Cardiac septum (tissue), 1 donor: ENCODE results near the gene C17orf78. TPM values are rescaled to one million over a fixed set of nuclear protein-coding genes. Genes with fewer than 3 reads are reported as not detected.
"Not testable (repeated sequence)": the region's sequence is repeated elsewhere in the genome, so short reads cannot be mapped to it uniquely, and the experiment has no call there.

ENCODE experiments used
- DNase-seq: peaks from one replicate; pipeline ENCODE4 v3.0.0-alpha.2; 2020; ENCODE audit warnings: low spot score
- intact Hi-C: fragments of 100-400 bp; cut with DNase I; formaldehyde crosslinking; loops from one replicate; pipeline ENCODE4 v1.14.0; 2022
- total RNA-seq: library from RNA; stranded (reverse); fragmentation: NEBNext Ultra II Directional; extraction: Animal tissue kit (Norgen Biotek cat#: 25700); gene quantifications from one replicate; pipeline ENCODE4 v1.2.1, GENCODE V29; 2021
- donor health status: DM: no; HTN: no; CAD: no.

C17orf78 gene
- total RNA-seq, 1 donor from 2014 or later: not detected

GRCh38 chr17:37384560-37385149, 8.9 kb downstream of the C17orf78 start:
- intact Hi-C loops: no loop called here
- DNase-seq: no peak

GRCh38 chr17:37385474-37385990, 9.7 kb downstream of the C17orf78 start:
- DNase-seq: no peak
- intact Hi-C loops: no loop called here

- no peak for DNase-seq
- intact Hi-C loops: no loop called here
Measured at GRCh38 chr17:37386462-37386861, 10.7 kb downstream of the C17orf78 start.

- DNase-seq: no peak
- intact Hi-C loops: no loop called here
Measured at GRCh38 chr17:37388266-37388665, 12.5 kb downstream of the C17orf78 start.

GRCh38 chr17:37389160-37389559, 13.4 kb downstream of the C17orf78 start:
- intact Hi-C loops: no loop called here
- DNase-seq: no peak

- DNase-seq: no peak
- intact Hi-C loops: no loop called here
Measured at GRCh38 chr17:37391146-37391545, 15.4 kb downstream of the C17orf78 start.

GRCh38 chr17:37392024-37392590, 16.3 kb downstream of the C17orf78 start:
- intact Hi-C loops: no loop called here

GRCh38 chr17:37393352-37393751, 17.6 kb downstream of the C17orf78 start:
- intact Hi-C loops: no loop called here
- no peak for DNase-seq

More at GRCh38 chr17:37392024-37392590, 16.3 kb downstream of the C17orf78 start:
- DNase-seq: no peak

- intact Hi-C loops: no loop called here
- no peak for DNase-seq
Measured at GRCh38 chr17:37399265-37399803, 23.5 kb downstream of the C17orf78 start.

GRCh38 chr17:37400505-37400904, 24.7 kb downstream of the C17orf78 start:
- intact Hi-C loops: no loop called here
- DNase-seq: no peak

- DNase-seq: not testable (repeated sequence)
- intact Hi-C loops: loop anchor here (5.0 kb wide), 2 partner anchors 48 to 82 kb away; partner anchors contain the start of gene DUSP14
Measured at GRCh38 chr17:37405522-37405921, 29.7 kb downstream of the C17orf78 start.

- intact Hi-C loops: loop anchor here (5.0 kb wide), 2 partner anchors 49 to 81 kb away; partner anchors contain the start of gene DUSP14
- DNase-seq: no peak
Measured at GRCh38 chr17:37405955-37406634, 30.3 kb downstream of the C17orf78 start.

- intact Hi-C loops: loop anchor here (5.0 kb wide), 2 partner anchors 50 to 80 kb away; partner anchors contain the start of gene DUSP14
- peak; percentile 87 for DNase-seq
Measured at GRCh38 chr17:37406635-37407461, 31.1 kb downstream of the C17orf78 start, which contains the start of the genes ACACA and TADA2A. Gene ACACA (minus strand): TSS chr17:37406836. CDS start chr17:37406299, 537 bp downstream. Gene TADA2A (plus strand): TSS chr17:37406886. CDS start chr17:37411366, 4,480 bp downstream.

GRCh38 chr17:37408145-37408479, 32.3 kb downstream of the C17orf78 start:
- not testable (repeated sequence) for DNase-seq
- intact Hi-C loops: loop anchor here (5.0 kb wide), 2 partner anchors 51 to 79 kb away; partner anchors contain the start of gene DUSP14

- intact Hi-C loops: no loop called here
- no peak for DNase-seq
Measured at GRCh38 chr17:37410357-37410756, 34.6 kb downstream of the C17orf78 start.

- no peak for DNase-seq
- intact Hi-C loops: no loop called here
Measured at GRCh38 chr17:37413875-37414519, 38.2 kb downstream of the C17orf78 start.

- intact Hi-C loops: no loop called here
- no peak for DNase-seq
Measured at GRCh38 chr17:37417852-37418251, 42.1 kb downstream of the C17orf78 start.

- no peak for DNase-seq
- intact Hi-C loops: no loop called here
Measured at GRCh38 chr17:37422971-37423625, 47.3 kb downstream of the C17orf78 start.
